Keratinocyte (primary cell): Measurements from ENCODE around the gene SPIRE1. TPM values are rescaled to one million over a fixed set of nuclear protein-coding genes. Genes with fewer than 3 reads are reported as not detected.
A peak's percentile ranks its signal among the peaks of the same experiment; 100 is the strongest.

Experiments
- DNase-seq: peaks from one replicate; pipeline ENCODE4 v3.0.0-alpha.2; 2011; ENCODE audit warnings: low read depth, missing footprints, low spot score
- FAIRE-seq: peaks from 2 replicates; lab custom pipeline; 2011; peaks lifted over from hg19 to GRCh38; lab: Jason Lieb, UNC
- H2AFZ ChIP-seq: 2 replicates; pipeline ENCODE4 v1.6.0; 2012; ENCODE audit warnings: low read length, control low read depth, inconsistent platforms; ENCODE audit not compliant: control insufficient read depth
- H3K27ac ChIP-seq: 2 replicates; pipeline ENCODE4 v1.5.1; 2011; ENCODE audit warnings: low read length; ENCODE audit not compliant: control insufficient read depth, insufficient read depth
- H3K27me3 ChIP-seq: 3 replicates; pipeline ENCODE4 v1.6.0; 2011; ENCODE audit warnings: low read length; ENCODE audit not compliant: control insufficient read depth, insufficient read depth; ENCODE audit errors: extremely low read depth
- H3K36me3 ChIP-seq, 2 experiments: 2 replicates in 1 of 2; 3 replicates in 1 of 2; pipeline ENCODE4 v1.5.1; 2011; ENCODE audit warnings: low read length in 2 of 2, mild to moderate bottlenecking in 1 of 2; ENCODE audit not compliant: control insufficient read depth in 2 of 2, insufficient read depth in 2 of 2; ENCODE audit errors: extremely low read depth in 1 of 2
- H3K4me1 ChIP-seq: 3 replicates; pipeline ENCODE4 v1.5.1; 2011; ENCODE audit warnings: low read length; ENCODE audit not compliant: control insufficient read depth, insufficient read depth; ENCODE audit errors: extremely low read depth
- H3K4me2 ChIP-seq: 3 replicates; pipeline ENCODE4 v1.6.0; 2011; ENCODE audit warnings: low read depth, low read length; ENCODE audit not compliant: control insufficient read depth, insufficient read depth; ENCODE audit errors: extremely low read depth
- H3K4me3 ChIP-seq, 3 experiments: fragments of 200-600 bp in 1 of 3; sonication (generic) in 1 of 3; 2 replicates in 2 of 3; 3 replicates in 1 of 3; pipeline ENCODE4 v1.5.1; 2011 to 2016; ENCODE audit warnings: low read length in 3 of 3, mild to moderate bottlenecking in 3 of 3, control low read depth in 2 of 3, inconsistent platforms in 1 of 3, low read depth in 1 of 3, mixed read lengths in 1 of 3, mixed run types in 1 of 3, moderate library complexity in 1 of 3; ENCODE audit not compliant: control insufficient read depth in 2 of 3, insufficient read depth in 2 of 3; ENCODE audit errors: extremely low read depth in 1 of 3
- H3K79me2 ChIP-seq: 2 replicates; pipeline ENCODE4 v1.6.0; 2012; ENCODE audit warnings: low read length; ENCODE audit not compliant: control insufficient read depth, insufficient read depth
- H3K9ac ChIP-seq: 3 replicates; pipeline ENCODE4 v1.6.0; 2011; ENCODE audit warnings: low read length; ENCODE audit not compliant: control insufficient read depth, insufficient read depth; ENCODE audit errors: extremely low read depth
- H3K9me1 ChIP-seq: 3 replicates; pipeline ENCODE4 v1.6.0; 2011; ENCODE audit warnings: low read length; ENCODE audit not compliant: control insufficient read depth, insufficient read depth; ENCODE audit errors: extremely low read depth
- H3K9me3 ChIP-seq: 2 replicates; pipeline ENCODE4 v1.5.1; 2012; ENCODE audit warnings: low read depth, low read length; ENCODE audit not compliant: control insufficient read depth
- H4K20me1 ChIP-seq: 3 replicates; pipeline ENCODE4 v1.6.0; 2011; ENCODE audit warnings: low read length; ENCODE audit not compliant: control insufficient read depth, insufficient read depth; ENCODE audit errors: extremely low read depth
- CTCF ChIP-seq, 3 experiments: IDR thresholded peaks in 1 of 3; conservative IDR thresholded peaks in 1 of 3; optimal IDR thresholded peaks in 1 of 3; 2 replicates in 2 of 3; 3 replicates in 1 of 3; pipeline versions ENCODE3 to v1.5.1; 2011; ENCODE audit warnings: low read length in 3 of 3, mild to moderate bottlenecking in 3 of 3, moderate library complexity in 2 of 3, control low read depth in 1 of 3, inconsistent platforms in 1 of 3; ENCODE audit not compliant: insufficient read depth in 2 of 3; ENCODE audit errors: extremely low read depth in 1 of 3
- EZH2 ChIP-seq: IDR thresholded peaks from one replicate; pipeline ENCODE4 v1.6.1; 2012; ENCODE audit warnings: inconsistent platforms, mild to moderate bottlenecking, low read length, moderate library complexity
- dilution Hi-C: fragments of 300-500 bp; cut with MboI; formaldehyde crosslinking; loops from one replicate; pipeline ENCODE4 v1.7.0; 2020; ENCODE audit warnings: low sequenced_read_pairs; ENCODE audit not compliant: extremely low pct_ligation_motif_present
- polyA plus RNA-seq, 5 experiments: library from polyadenylated mRNA; depleted of rRNA in 3 of 5; stranded (reverse) in 3 of 5; stranded (forward) in 1 of 5; unstranded in 1 of 5; fragments of >200 nt; gene quantifications; 1 replicate in 1 of 5; 2 replicates in 3 of 5; 3 replicates in 1 of 5; pipeline versions ENCODE4 v1.2.1 to v1.2.3, GENCODE V29; 2011 to 2012; ENCODE audit warnings: missing spikeins in 2 of 5, low read depth in 1 of 5, low replicate concordance in 1 of 5

The SPIRE1 gene
- polyA plus RNA-seq, 1 donor (not counting 4 experiments of a cell fraction or from before 2014, with no cell fraction given), result 20.6 TPM

DNA sequence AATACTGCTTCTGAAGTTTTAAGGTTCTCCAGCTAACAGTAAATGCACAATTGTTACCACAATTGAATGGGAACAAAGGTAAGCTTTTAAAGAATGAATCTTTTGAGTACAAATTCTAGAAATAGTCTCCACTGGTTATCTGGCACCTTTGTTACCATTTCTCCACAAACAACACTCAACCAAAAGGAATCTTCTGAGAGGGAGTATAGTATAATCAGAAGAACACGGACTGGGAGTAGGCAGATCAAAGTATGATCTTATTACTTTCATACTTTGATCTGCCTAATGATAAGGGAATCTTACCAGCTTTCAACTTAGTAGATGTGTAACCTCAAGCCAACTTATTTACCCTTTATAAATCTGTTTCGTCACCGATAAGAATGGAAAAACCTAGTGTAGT lies 43.3 kb upstream of the SPIRE1 start:
- no peak overlapping the region for H2AFZ ChIP-seq
- TF ChIP-seq CTCF (optimal IDR thresholded peaks at IDR 0.05 in 1 of 3, IDR thresholded peaks at IDR 0.05 in 1 of 3, conservative IDR thresholded peaks at IDR 0.05 in 1 of 3; ENCODE audit: extremely low read depth in 1 of 3, insufficient read depth in 2 of 3, low read length in 3 of 3) (no peak), EZH2 (no peak)
- no peak overlapping the region for H3K27ac ChIP-seq
- H3K9ac ChIP-seq, result no peak overlapping the region
- DNase-seq (no peak), FAIRE-seq (no peak)
- H3K9me1 ChIP-seq, result peaks cover 2% of the 10 kb centered on the region
- H3K4me2 ChIP-seq, result peak overlapping the region; percentile 82
- dilution Hi-C loops, result no loop called here
- peaks cover 44% of the 10 kb centered on the region for H3K79me2 ChIP-seq
- peaks cover 26% of the 10 kb centered on the region for H3K4me1 ChIP-seq
- peaks cover 0 to 2% of the 10 kb centered on the region in 2 experiments for H3K36me3 ChIP-seq
- H3K4me3 ChIP-seq, result peak overlapping the region; percentile 69 to 97 (median 90)
- H3K27me3 ChIP-seq, result no peaks in the 10 kb centered on the region
- no peaks in the 10 kb centered on the region for H3K9me3 ChIP-seq
- no peaks in the 10 kb centered on the region for H4K20me1 ChIP-seq

GRCh38 chr18:12699747-12700146 lies 41.8 kb upstream of the SPIRE1 start:
- TF ChIP-seq EZH2 (no peak), CTCF (optimal IDR thresholded peaks at IDR 0.05 in 1 of 3, IDR thresholded peaks at IDR 0.05 in 1 of 3, conservative IDR thresholded peaks at IDR 0.05 in 1 of 3; ENCODE audit: extremely low read depth in 1 of 3, insufficient read depth in 2 of 3, low read length in 3 of 3) (no peak)
- H3K4me1 ChIP-seq, result peaks cover 26% of the 10 kb centered on the region
- H2AFZ ChIP-seq, result no peak overlapping the region
- no peaks in the 10 kb centered on the region for H3K9me3 ChIP-seq
- peaks cover 31% of the 10 kb centered on the region for H3K79me2 ChIP-seq
- H3K36me3 ChIP-seq, result peaks cover 0 to 2% of the 10 kb centered on the region in 2 experiments
- dilution Hi-C loops, result no loop called here
- peaks cover 2% of the 10 kb centered on the region for H3K9me1 ChIP-seq
- H3K4me2 ChIP-seq, result no peak overlapping the region
- no peak overlapping the region for H3K9ac ChIP-seq
- no peak overlapping the region for H3K27ac ChIP-seq
- no peak overlapping the region for H3K4me3 ChIP-seq
- no peaks in the 10 kb centered on the region for H4K20me1 ChIP-seq
- no peaks in the 10 kb centered on the region for H3K27me3 ChIP-seq
- DNase-seq (no peak), FAIRE-seq (no peak)
